ENCODE data around the gene TNFRSF21. TPM values are rescaled to one million over a fixed set of nuclear protein-coding genes. Genes with fewer than 3 reads are reported as not detected.

Gene TNFRSF21
- total and polyA plus RNA-seq, 7 donors = 2.7 to 22.3 (median 6.2) TPM

DNA sequence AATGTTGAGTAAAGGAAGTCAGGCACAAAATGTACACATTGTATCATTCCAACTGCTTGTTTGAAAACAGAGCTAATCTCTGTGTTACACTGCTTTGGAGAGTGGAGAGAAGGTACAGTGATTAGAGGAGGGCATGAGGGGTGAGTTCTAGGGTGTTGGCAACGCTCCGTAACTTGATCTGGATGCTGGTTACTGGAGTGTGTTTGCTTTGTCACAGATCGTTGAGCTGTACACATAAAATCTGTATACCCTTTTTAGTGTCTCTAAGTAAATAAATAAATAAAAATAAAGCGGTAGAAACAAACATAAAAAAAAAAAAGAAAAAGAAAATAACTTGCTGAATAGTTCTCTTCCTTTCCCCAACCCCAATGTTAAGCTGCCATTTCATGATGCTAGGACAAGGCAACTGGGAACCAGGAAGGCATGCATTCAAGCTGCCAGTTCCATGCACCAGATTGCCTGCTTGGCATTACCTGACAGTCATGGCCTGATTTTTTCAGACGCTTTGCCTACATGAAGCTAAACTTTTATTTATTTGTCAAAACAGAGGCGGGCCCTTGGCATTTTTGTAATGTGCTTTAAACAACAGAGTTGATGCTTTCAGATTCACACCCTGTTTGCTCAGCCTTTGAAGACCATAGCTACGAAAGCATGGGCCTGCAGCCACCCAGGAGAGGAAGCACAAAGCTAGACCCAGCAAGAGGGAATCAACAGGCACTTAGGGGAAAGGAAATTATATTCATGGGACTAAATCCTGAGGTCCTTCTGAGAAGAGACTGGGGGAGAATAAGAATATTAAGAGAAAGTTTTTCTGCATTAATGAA lies 21.2 kb downstream of the TNFRSF21 start:
- H3K36me3 ChIP-seq (ENCODE audit: insufficient read depth in 1 of 2, low read depth in 1 of 2) = peaks cover 0 to 4% of the 10 kb centered on the region in 2 donors
- H3K9me3 ChIP-seq = no peaks in the 10 kb centered on the region
- ATAC-seq (no peak), DNase-seq (no peak)
- WGBS, 3 donors = 61 to 71% (median 67%) methylated on average over 7 of the region's 7 CpGs
- TF ChIP-seq, protein P1, sequence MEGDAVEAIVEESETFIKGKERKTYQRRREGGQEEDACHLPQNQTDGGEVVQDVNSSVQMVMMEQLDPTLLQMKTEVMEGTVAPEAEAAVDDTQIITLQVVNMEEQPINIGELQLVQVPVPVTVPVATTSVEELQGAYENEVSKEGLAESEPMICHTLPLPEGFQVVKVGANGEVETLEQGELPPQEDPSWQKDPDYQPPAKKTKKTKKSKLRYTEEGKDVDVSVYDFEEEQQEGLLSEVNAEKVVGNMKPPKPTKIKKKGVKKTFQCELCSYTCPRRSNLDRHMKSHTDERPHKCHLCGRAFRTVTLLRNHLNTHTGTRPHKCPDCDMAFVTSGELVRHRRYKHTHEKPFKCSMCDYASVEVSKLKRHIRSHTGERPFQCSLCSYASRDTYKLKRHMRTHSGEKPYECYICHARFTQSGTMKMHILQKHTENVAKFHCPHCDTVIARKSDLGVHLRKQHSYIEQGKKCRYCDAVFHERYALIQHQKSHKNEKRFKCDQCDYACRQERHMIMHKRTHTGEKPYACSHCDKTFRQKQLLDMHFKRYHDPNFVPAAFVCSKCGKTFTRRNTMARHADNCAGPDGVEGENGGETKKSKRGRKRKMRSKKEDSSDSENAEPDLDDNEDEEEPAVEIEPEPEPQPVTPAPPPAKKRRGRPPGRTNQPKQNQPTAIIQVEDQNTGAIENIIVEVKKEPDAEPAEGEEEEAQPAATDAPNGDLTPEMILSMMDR (IDR thresholded peaks at IDR 0.05) = no peak
- no peaks in the 10 kb centered on the region for H3K4me1 ChIP-seq
- H3K27me3 ChIP-seq (ENCODE audit: insufficient read depth in 3 of 3, low read length in 2 of 3) = no peaks in the 10 kb centered on the region
- no peak overlapping the region for H3K27ac ChIP-seq
- intact Hi-C loops (cut with DNase I) = no loop called here
- H3K4me3 ChIP-seq = no peak overlapping the region

DNA sequence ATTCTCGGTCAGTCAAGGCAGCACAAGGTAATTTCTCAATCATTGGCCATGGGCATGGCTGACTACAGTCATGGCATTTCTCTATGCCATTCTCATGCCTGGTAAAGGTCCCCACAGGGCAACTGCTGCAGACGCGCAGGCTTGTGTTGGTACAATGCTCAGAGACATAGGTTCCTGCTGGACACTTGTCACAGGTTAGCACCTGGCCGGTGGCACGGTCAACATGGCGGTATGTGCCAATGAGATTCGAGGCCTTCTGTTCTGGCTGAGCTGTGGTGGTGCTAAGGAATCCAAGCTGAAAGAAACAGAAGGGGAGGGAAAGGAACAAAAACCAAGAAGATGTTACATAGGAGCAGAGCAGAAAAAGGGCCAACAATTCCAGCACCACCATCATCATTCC lies 23.4 kb downstream of the TNFRSF21 start:
- no peaks in the 10 kb centered on the region for H3K9me3 ChIP-seq
- H3K27ac ChIP-seq = no peak overlapping the region
- intact Hi-C loops (cut with DNase I) = no loop called here
- TF ChIP-seq, protein P1 (IDR thresholded peaks at IDR 0.05) = no peak
- no peaks in the 10 kb centered on the region for H3K27me3 ChIP-seq (ENCODE audit: insufficient read depth in 3 of 3, low read length in 2 of 3)
- no peak for ATAC-seq
- peaks cover 0 to 4% of the 10 kb centered on the region in 2 donors for H3K36me3 ChIP-seq (ENCODE audit: insufficient read depth in 1 of 2, low read depth in 1 of 2)
- 96 to 99% (median 99%) methylated on average over 7 of the region's 7 CpGs for WGBS, 3 donors
- no peak for DNase-seq
- H3K4me3 ChIP-seq = no peak overlapping the region
- no peaks in the 10 kb centered on the region for H3K4me1 ChIP-seq

DNA sequence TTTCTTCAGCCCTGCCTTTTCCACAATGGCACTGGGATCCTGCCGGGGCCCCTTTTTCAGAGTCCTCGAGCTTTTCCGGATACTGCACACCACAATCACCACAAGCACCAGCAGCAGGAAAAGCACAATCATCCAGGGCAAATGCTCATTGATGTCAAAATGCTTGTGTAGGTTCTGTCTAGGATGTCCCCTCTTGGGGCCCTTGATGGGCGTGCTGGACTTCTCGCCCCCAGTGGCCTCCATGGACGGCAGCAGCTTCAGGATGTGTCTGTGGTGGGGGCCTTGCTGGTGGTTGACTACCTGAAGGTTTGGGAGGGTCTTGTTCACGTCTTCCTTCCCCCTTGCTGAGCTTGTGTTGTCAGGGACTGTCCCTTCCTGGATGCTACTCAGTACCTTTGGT lies 25.7 kb downstream of the TNFRSF21 start:
- TF ChIP-seq, protein P1 (IDR thresholded peaks at IDR 0.05) = no peak
- H3K9me3 ChIP-seq = no peaks in the 10 kb centered on the region
- H3K4me3 ChIP-seq = no peak overlapping the region
- ATAC-seq (no peak), DNase-seq (no peak)
- no peaks in the 10 kb centered on the region for H3K27me3 ChIP-seq (ENCODE audit: insufficient read depth in 3 of 3, low read length in 2 of 3)
- 96 to 97% (median 97%) methylated on average over 7 of the region's 7 CpGs for WGBS, 3 donors
- no peak overlapping the region for H3K27ac ChIP-seq
- peaks cover 0 to 4% of the 10 kb centered on the region in 2 donors for H3K36me3 ChIP-seq (ENCODE audit: insufficient read depth in 1 of 2, low read depth in 1 of 2)
- intact Hi-C loops (cut with DNase I) = no loop called here
- no peaks in the 10 kb centered on the region for H3K4me1 ChIP-seq

DNA sequence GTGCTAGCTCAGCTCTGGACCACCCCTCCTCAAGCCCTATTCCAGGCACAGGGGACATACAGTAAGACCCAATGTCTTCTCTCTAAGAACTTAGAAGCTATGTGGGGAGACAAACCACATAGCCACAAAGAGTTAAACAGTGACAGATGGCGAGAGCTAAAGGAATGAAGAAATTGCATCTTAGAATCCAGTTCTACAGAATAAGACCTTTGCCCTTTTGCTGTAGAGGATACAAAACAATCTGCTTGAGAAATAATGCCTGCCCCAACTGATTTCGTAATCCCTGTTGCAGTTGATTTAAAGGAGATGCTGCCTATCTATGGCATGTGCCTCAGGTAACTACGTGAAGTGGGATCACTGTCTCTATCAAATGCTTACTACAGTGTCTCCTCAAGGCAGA lies 31.2 kb downstream of the TNFRSF21 start:
- TF ChIP-seq, protein P1 (IDR thresholded peaks at IDR 0.05) = no peak
- Histone ChIP-seq H3K4me3 (no peak overlapping the region), H3K9me3 (no peaks in the 10 kb centered on the region), H3K4me1 (no peaks in the 10 kb centered on the region), H3K36me3 (ENCODE audit: insufficient read depth in 1 of 2, low read depth in 1 of 2) (no peaks in the 10 kb centered on the region), H3K27ac (no peak overlapping the region), H3K27me3 (ENCODE audit: insufficient read depth in 3 of 3, low read length in 2 of 3) (no peaks in the 10 kb centered on the region)
- intact Hi-C loops (cut with DNase I) = no loop called here
- 83 to 87% (median 84%) methylated on average over 3 of the region's 3 CpGs for WGBS, 3 donors
- DNase-seq (no peak), ATAC-seq (no peak)

Data from psoas muscle (tissue), 8 donors.